Astrocyte (in vitro differentiated cells and primary cell): ENCODE results near the gene MDP1. TPM values are rescaled to one million over a fixed set of nuclear protein-coding genes. Genes with fewer than 3 reads are reported as not detected.

ENCODE experiments used
- DNase-seq: peaks from one replicate; pipeline ENCODE4 v3.0.0-alpha.2; 2010; ENCODE audit warnings: low read depth
- FAIRE-seq: peaks from 2 replicates; lab custom pipeline; 2011; peaks lifted over from hg19 to GRCh38; lab: Jason Lieb, UNC
- H2AFZ ChIP-seq: 2 replicates; pipeline ENCODE4 v1.6.0; 2012; ENCODE audit warnings: low read depth, low read length, inconsistent platforms
- H3K27ac ChIP-seq: 2 replicates; pipeline ENCODE4 v1.5.1; 2011; ENCODE audit warnings: low read depth, low read length, inconsistent platforms
- H3K27me3 ChIP-seq: 2 replicates; pipeline ENCODE4 v1.6.0; 2011; ENCODE audit warnings: low read length, inconsistent platforms; ENCODE audit not compliant: insufficient read depth
- H3K36me3 ChIP-seq: 2 replicates; pipeline ENCODE4 v1.5.1; 2011; ENCODE audit warnings: low read length, inconsistent platforms; ENCODE audit not compliant: insufficient read depth
- H3K4me1 ChIP-seq: 2 replicates; pipeline ENCODE4 v1.5.1; 2011; ENCODE audit warnings: low read length, inconsistent platforms; ENCODE audit not compliant: insufficient read depth
- H3K4me2 ChIP-seq: 2 replicates; pipeline ENCODE4 v1.6.0; 2012; ENCODE audit warnings: low read length, inconsistent platforms
- H3K4me3 ChIP-seq: 2 replicates; pipeline ENCODE4 v1.5.1; 2011; ENCODE audit warnings: low read depth, mild to moderate bottlenecking, low read length, inconsistent platforms; ENCODE audit not compliant: insufficient read depth
- H3K79me2 ChIP-seq: 2 replicates; pipeline ENCODE4 v1.6.0; 2012; ENCODE audit warnings: mild to moderate bottlenecking, low read length, inconsistent platforms; ENCODE audit not compliant: insufficient read depth
- H3K9ac ChIP-seq: 2 replicates; pipeline ENCODE4 v1.6.0; 2012; ENCODE audit warnings: mild to moderate bottlenecking, low read length, inconsistent platforms
- H3K9me3 ChIP-seq: 2 replicates; pipeline ENCODE4 v1.5.1; 2012; ENCODE audit warnings: low read depth, mild to moderate bottlenecking, low read length, inconsistent platforms; ENCODE audit not compliant: insufficient read depth
- H4K20me1 ChIP-seq: 2 replicates; pipeline ENCODE4 v1.6.0; 2012; ENCODE audit warnings: low read length, inconsistent platforms; ENCODE audit not compliant: insufficient read depth
- H3K27ac Mint-ChIP-seq: one replicate; pipeline ENCODE4 v1.8.0; 2021; ENCODE audit warnings: mild to moderate bottlenecking, mixed read lengths; ENCODE audit not compliant: unreplicated experiment
- H3K27me3 Mint-ChIP-seq: one replicate; pipeline ENCODE4 v1.8.0; 2021; ENCODE audit warnings: low read depth, mixed read lengths; ENCODE audit not compliant: unreplicated experiment
- H3K36me3 Mint-ChIP-seq: one replicate; pipeline ENCODE4 v1.8.0; 2021; ENCODE audit warnings: low read depth, mixed read lengths; ENCODE audit not compliant: unreplicated experiment
- H3K4me1 Mint-ChIP-seq: one replicate; pipeline ENCODE4 v1.8.0; 2021; ENCODE audit warnings: low read depth, mixed read lengths; ENCODE audit not compliant: unreplicated experiment
- H3K4me3 Mint-ChIP-seq: one replicate; pipeline ENCODE4 v1.8.0; 2021; ENCODE audit warnings: mild to moderate bottlenecking, moderate library complexity, mixed read lengths; ENCODE audit not compliant: unreplicated experiment
- H3K9me3 Mint-ChIP-seq: one replicate; pipeline ENCODE4 v1.8.0; 2021; ENCODE audit warnings: mild to moderate bottlenecking, mixed read lengths; ENCODE audit not compliant: unreplicated experiment
- CTCF ChIP-seq: IDR thresholded peaks from 2 replicates; pipeline ENCODE4 v1.5.1; 2011; ENCODE audit warnings: low read depth, mild to moderate bottlenecking, inconsistent platforms, low read length, moderate library complexity; ENCODE audit not compliant: insufficient read depth
- EZH2 ChIP-seq: IDR thresholded peaks from 2 replicates; pipeline ENCODE4 v1.6.1; 2012; ENCODE audit warnings: mild to moderate bottlenecking, low read length, inconsistent platforms; ENCODE audit not compliant: insufficient read depth
- total RNA-seq: library from RNA; stranded (reverse); gene quantifications from 2 replicates; pipeline ENCODE4 v1.2.1, GENCODE V29; 2021

The MDP1 gene
- total RNA-seq, 1 donor from 2014 or later = 8.9 TPM

GRCh38 chr14:24192933-24193332 lies 22.9 kb downstream of the MDP1 start:
- peaks cover 22% of the 10 kb centered on the region for H3K4me1 Mint-ChIP-seq
- TF ChIP-seq EZH2 (no peak), CTCF (no peak)

GRCh38 chr14:24190416-24190815 lies 25.4 kb downstream of the MDP1 start:
- H3K4me1 Mint-ChIP-seq = peaks cover 26% of the 10 kb centered on the region
- peaks cover 68% of the 10 kb centered on the region for H3K79me2 ChIP-seq
- H3K36me3 Mint-ChIP-seq = peaks cover 17% of the 10 kb centered on the region

More at GRCh38 chr14:24192933-24193332, 22.9 kb downstream of the MDP1 start:
- DNase-seq = no peak
- H3K9me3 Mint-ChIP-seq = no peaks in the 10 kb centered on the region
- Histone ChIP-seq H3K27me3 (no peaks in the 10 kb centered on the region), H3K4me2 (no peak overlapping the region), H3K9me3 (no peaks in the 10 kb centered on the region), H3K27ac (no peak overlapping the region), H4K20me1 (peaks cover 1% of the 10 kb centered on the region), H3K4me3 (no peak overlapping the region), H3K9ac (no peak overlapping the region), H3K36me3 (peaks cover 18% of the 10 kb centered on the region), H2AFZ (no peak overlapping the region), H3K4me1 (peaks cover 8% of the 10 kb centered on the region), H3K79me2 (peaks cover 64% of the 10 kb centered on the region)
- no peaks in the 10 kb centered on the region for H3K27me3 Mint-ChIP-seq
- H3K36me3 Mint-ChIP-seq = peaks cover 17% of the 10 kb centered on the region
- H3K4me3 Mint-ChIP-seq = peak overlapping the region; percentile 34
- no peak for FAIRE-seq
- no peak overlapping the region for H3K27ac Mint-ChIP-seq

More at GRCh38 chr14:24190416-24190815, 25.4 kb downstream of the MDP1 start:
- H4K20me1 ChIP-seq = peaks cover 21% of the 10 kb centered on the region
- peaks cover 17% of the 10 kb centered on the region for H3K4me1 ChIP-seq
- DNase-seq (no peak), FAIRE-seq (no peak)
- no peaks in the 10 kb centered on the region for H3K9me3 ChIP-seq
- H3K9ac ChIP-seq = no peak overlapping the region
- Mint-ChIP-seq H3K4me3 (no peak overlapping the region), H3K27me3 (no peaks in the 10 kb centered on the region), H3K9me3 (no peaks in the 10 kb centered on the region), H3K27ac (no peak overlapping the region)
- TF ChIP-seq EZH2 = no peak
- TF ChIP-seq CTCF = no peak
- no peak overlapping the region for H3K4me3 ChIP-seq
- H3K27me3 ChIP-seq = no peaks in the 10 kb centered on the region
- H3K27ac ChIP-seq = no peak overlapping the region
- H3K4me2 ChIP-seq = no peak overlapping the region
- H2AFZ ChIP-seq = no peak overlapping the region
- peaks cover 28% of the 10 kb centered on the region for H3K36me3 ChIP-seq
